GM12878 (cell line): ENCODE data around the gene FBXL17. TPM values are rescaled to one million over a fixed set of nuclear protein-coding genes. Genes with fewer than 3 reads are reported as not detected.

Experiments
- ATAC-seq: fragments of 200-7000 bp; cut with Tn5 transposase; 3 replicates; pipeline ENCODE4 v1.9.1; 2020; ENCODE audit warnings: mild to moderate bottlenecking, moderate library complexity
- BruUV-seq: library from RNA; stranded (reverse); fragments of 400-500 nt; replicated peaks from 2 replicates; lab custom pipeline; 2021; lab: Mats Ljungman, UMichigan
- CTCF ChIA-PET: fragments of 300-600 bp; sonication (Branson Sonifier 250); formaldehyde crosslinking; extraction: SDS; loops from one replicate; lab custom pipeline; 2021; ENCODE audit warnings: inconsistent platforms; lab: Yijun Ruan, JAX
- POLR2A ChIA-PET: fragments of 350-600 bp; formaldehyde crosslinking; extraction: SDS; loops from one replicate; lab custom pipeline; 2021; ENCODE audit warnings: inconsistent platforms; lab: Charles Lee
- RAD21 ChIA-PET: fragments of 300-600 bp; sonication (Branson Sonifier 250); formaldehyde crosslinking; loops from one replicate; lab custom pipeline; 2023; ENCODE audit warnings: antibody characterized with exemption; ENCODE audit not compliant: unreplicated experiment; lab: Charles Lee
- SMC1A ChIA-PET: fragments of 300-600 bp; sonication (Branson Sonifier 250); formaldehyde crosslinking; loops from one replicate; lab custom pipeline; 2023; ENCODE audit not compliant: unreplicated experiment, uncharacterized antibody; lab: Charles Lee
- DNase-seq: peaks from one replicate; pipeline ENCODE4 v3.0.0-alpha.2; 2011; ENCODE audit warnings: low read depth, low spot score
- FAIRE-seq: peaks from 3 replicates; lab custom pipeline; 2011; peaks lifted over from hg19 to GRCh38; lab: Jason Lieb, UNC
- H2AFZ ChIP-seq: 2 replicates; pipeline ENCODE4 v1.6.0; 2011; ENCODE audit warnings: low read depth, low read length, control low read depth; ENCODE audit not compliant: control insufficient read depth
- H3K27ac ChIP-seq: 2 replicates; pipeline ENCODE4 v1.5.1; 2011; ENCODE audit warnings: control low read depth; ENCODE audit not compliant: control insufficient read depth, insufficient read depth
- H3K27me3 ChIP-seq, 2 experiments: replicated peaks in 1 of 2; 2 replicates each; pipeline versions ENCODE4 v1.6.0 to v1.6.1; 2011; ENCODE audit warnings: low read length in 1 of 2; ENCODE audit not compliant: control insufficient read depth in 2 of 2, insufficient read depth in 2 of 2
- H3K36me3 ChIP-seq, 2 experiments: 2 replicates each; pipeline ENCODE4 v1.5.1; 2011; ENCODE audit warnings: low read length in 1 of 2; ENCODE audit not compliant: control insufficient read depth in 2 of 2, insufficient read depth in 2 of 2
- H3K4me1 ChIP-seq: 2 replicates; pipeline ENCODE4 v1.6.1; 2011; ENCODE audit warnings: mild to moderate bottlenecking, low read length, moderate library complexity, mixed read lengths; ENCODE audit not compliant: control insufficient read depth, insufficient read depth
- H3K4me2 ChIP-seq: 2 replicates; pipeline ENCODE4 v1.6.0; 2011; ENCODE audit warnings: control low read depth; ENCODE audit not compliant: control insufficient read depth, insufficient read depth
- H3K4me3 ChIP-seq: fragments of 200-600 bp; sonication (generic); 2 replicates; pipeline ENCODE4 v1.5.1; 2016
- H3K79me2 ChIP-seq: 2 replicates; pipeline ENCODE4 v1.6.0; 2011; ENCODE audit warnings: low read length; ENCODE audit not compliant: control insufficient read depth, insufficient read depth
- H3K9ac ChIP-seq: 2 replicates; pipeline ENCODE4 v1.8.0; 2011; ENCODE audit warnings: low read length, control low read depth, mixed read lengths; ENCODE audit not compliant: control insufficient read depth, insufficient read depth
- H3K9me3 ChIP-seq: replicated peaks from 3 replicates; pipeline ENCODE4 v1.5.1; 2011; ENCODE audit warnings: mild to moderate bottlenecking, low read length; ENCODE audit not compliant: control insufficient read depth, insufficient read depth
- H4K20me1 ChIP-seq: 2 replicates; pipeline ENCODE4 v1.6.0; 2011; ENCODE audit not compliant: control insufficient read depth, insufficient read depth
- HDAC6 ChIP-seq: fragments of 200-600 bp; sonication (generic); IDR thresholded peaks from one replicate; pipeline ENCODE4 v1.8.0; 2017; ENCODE audit warnings: antibody characterized with exemption; ENCODE audit not compliant: unreplicated experiment
- KDM1A ChIP-seq: fragments of 200-600 bp; sonication (generic); IDR thresholded peaks from 2 replicates; pipeline ENCODE4 v1.6.1; 2016; ENCODE audit warnings: borderline replicate concordance
- NBN ChIP-seq: fragments of 450-650 bp; IDR thresholded peaks from 2 replicates; pipeline ENCODE4 v1.6.1; 2016
- ZNF217 ChIP-seq: fragments of 450-650 bp; IDR thresholded peaks from 2 replicates; pipeline ENCODE4 v1.6.1; 2017; ENCODE audit warnings: antibody characterized with exemption, mild to moderate bottlenecking
- ZNF274 ChIP-seq: IDR thresholded peaks from one replicate; pipeline ENCODE4 v1.8.0; 2011; ENCODE audit not compliant: insufficient read length, insufficient read depth
- ZNF384 ChIP-seq: IDR thresholded peaks from 2 replicates; pipeline ENCODE4 v1.6.1; 2012; ENCODE audit warnings: low read depth, mild to moderate bottlenecking, low read length, improper control_type of control experiment, borderline replicate concordance
- WGBS: methylation state at CpG from one replicate; pipeline ENCODE4 v1.1.6; 2016; ENCODE audit warnings: low lambda C conversion rate; ENCODE audit not compliant: insufficient replicate concordance, insufficient coverage; ENCODE audit errors: missing lambda C conversion rate; 5-methylcytosine and 5-hydroxymethylcytosine counted together
- in situ Hi-C: fragments of 300-500 bp; cut with MboI; formaldehyde crosslinking; loops from 9 replicates; pipeline ENCODE4 v1.14.3; 2018; ENCODE audit warnings: mixed read lengths
- intact Hi-C: fragments of 100-400 bp; cut with micrococcal nuclease; formaldehyde crosslinking; loops from one replicate; pipeline ENCODE4 v1.14.2; 2022; ENCODE audit not compliant: unreplicated experiment
- polyA plus RNA-seq, 11 experiments: library from polyadenylated mRNA; depleted of rRNA in 4 of 11; unstranded in 6 of 11; stranded (reverse) in 5 of 11; fragments of >200 nt; fragmentation: Nextera tagmentation in 4 of 11; fragmentation: Illumina TruSeq in 1 of 11; extraction: Ambion mirVana in 4 of 11; extraction: Trizol in 1 of 11; gene quantifications; 1 replicate in 1 of 11; 2 replicates in 10 of 11; pipeline versions ENCODE4 v1.2.1 to v1.2.3, GENCODE V29; 2011 to 2016; ENCODE audit warnings: inconsistent platforms in 2 of 11, missing spikeins in 2 of 11, low read depth in 1 of 11
- total RNA-seq, 4 experiments: library from RNA; depleted of rRNA in 3 of 4; stranded (reverse); fragments of >200 nt in 3 of 4; fragmentation: Illumina TruSeq in 1 of 4; extraction: Trizol in 1 of 4; gene quantifications; 2 replicates each; pipeline versions ENCODE4 v1.2.1 to v1.2.3, GENCODE V29; 2013 to 2021
- TF ChIP-seq, protein P1 (sequence below): IDR thresholded peaks from 2 replicates; pipeline ENCODE4 v1.6.1; 2011; ENCODE audit warnings: borderline replicate concordance, low read depth, mild to moderate bottlenecking, moderate library complexity, mixed read lengths, low read length; ENCODE audit not compliant: insufficient read depth; ENCODE audit errors: extremely low read length
- TF ChIP-seq, protein P2 (sequence below): fragments of 450-650 bp; IDR thresholded peaks from 2 replicates; pipeline ENCODE4 v1.6.1; 2017; ENCODE audit warnings: mild to moderate bottlenecking, moderate library complexity

FBXL17 gene
- total and polyA plus RNA-seq, 10 of the 15 experiments (the other 5 are each of a cell fraction or from before 2014, with no cell fraction given): 0.88 to 9.0 (median 4.4) TPM

DNA sequence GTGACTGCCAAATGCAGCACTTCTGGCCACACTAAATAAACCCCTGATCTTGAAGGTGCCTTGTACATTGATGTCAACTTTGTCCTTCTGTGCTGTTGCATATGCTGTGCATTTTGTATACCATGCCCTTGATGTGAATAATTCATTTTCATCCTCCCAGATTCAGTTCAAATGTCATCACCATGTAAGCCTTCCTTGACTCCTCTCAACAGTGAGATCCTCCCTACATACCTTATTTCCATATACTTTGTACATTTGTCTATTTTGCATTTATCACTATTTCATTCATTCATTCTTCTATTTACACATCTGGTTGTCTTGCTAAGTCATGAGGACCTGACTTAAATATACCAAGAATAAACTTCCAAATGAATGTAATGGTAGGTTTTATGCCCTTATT lies 438.0 kb downstream of the FBXL17 start (continued):
- TF ChIP-seq, protein P1, sequence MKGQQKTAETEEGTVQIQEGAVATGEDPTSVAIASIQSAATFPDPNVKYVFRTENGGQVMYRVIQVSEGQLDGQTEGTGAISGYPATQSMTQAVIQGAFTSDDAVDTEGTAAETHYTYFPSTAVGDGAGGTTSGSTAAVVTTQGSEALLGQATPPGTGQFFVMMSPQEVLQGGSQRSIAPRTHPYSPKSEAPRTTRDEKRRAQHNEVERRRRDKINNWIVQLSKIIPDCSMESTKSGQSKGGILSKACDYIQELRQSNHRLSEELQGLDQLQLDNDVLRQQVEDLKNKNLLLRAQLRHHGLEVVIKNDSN: no peak

DNA sequence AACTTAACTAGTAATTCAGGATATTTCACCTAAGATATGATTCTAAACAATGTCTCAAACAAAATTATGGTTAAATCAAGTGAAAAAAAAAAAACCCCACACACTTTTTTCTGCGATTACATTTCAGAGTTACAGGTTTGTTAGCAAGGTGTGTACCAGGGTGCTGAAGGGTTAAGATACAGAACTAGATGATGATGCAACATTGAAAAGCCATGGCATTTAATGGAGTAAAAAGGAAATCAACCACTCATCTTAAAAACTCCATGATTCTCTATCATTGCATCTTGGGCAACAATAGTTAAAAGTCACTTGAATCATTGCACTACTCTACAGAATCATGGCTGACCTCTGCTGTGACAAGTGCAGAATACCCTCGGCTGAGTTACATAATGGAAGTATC lies 440.9 kb downstream of the FBXL17 start:
- Histone ChIP-seq H3K9ac (no peak overlapping the region), H2AFZ (no peak overlapping the region), H3K4me1 (no peaks in the 10 kb centered on the region), H4K20me1 (no peaks in the 10 kb centered on the region)
- FAIRE-seq (no peak), ATAC-seq (no peak), DNase-seq (no peak)
- POLR2A ChIA-PET: no interaction called here
- intact Hi-C loops: no loop called here
- WGBS: 76% methylated on average over 2 of the region's 2 CpGs
- CTCF ChIA-PET: interaction anchor here (1.0 kb wide), 1 partner anchor 130 kb away, joined by 3 read pairs; no protein-coding TSS in a partner anchor
- TF ChIP-seq, protein P2, sequence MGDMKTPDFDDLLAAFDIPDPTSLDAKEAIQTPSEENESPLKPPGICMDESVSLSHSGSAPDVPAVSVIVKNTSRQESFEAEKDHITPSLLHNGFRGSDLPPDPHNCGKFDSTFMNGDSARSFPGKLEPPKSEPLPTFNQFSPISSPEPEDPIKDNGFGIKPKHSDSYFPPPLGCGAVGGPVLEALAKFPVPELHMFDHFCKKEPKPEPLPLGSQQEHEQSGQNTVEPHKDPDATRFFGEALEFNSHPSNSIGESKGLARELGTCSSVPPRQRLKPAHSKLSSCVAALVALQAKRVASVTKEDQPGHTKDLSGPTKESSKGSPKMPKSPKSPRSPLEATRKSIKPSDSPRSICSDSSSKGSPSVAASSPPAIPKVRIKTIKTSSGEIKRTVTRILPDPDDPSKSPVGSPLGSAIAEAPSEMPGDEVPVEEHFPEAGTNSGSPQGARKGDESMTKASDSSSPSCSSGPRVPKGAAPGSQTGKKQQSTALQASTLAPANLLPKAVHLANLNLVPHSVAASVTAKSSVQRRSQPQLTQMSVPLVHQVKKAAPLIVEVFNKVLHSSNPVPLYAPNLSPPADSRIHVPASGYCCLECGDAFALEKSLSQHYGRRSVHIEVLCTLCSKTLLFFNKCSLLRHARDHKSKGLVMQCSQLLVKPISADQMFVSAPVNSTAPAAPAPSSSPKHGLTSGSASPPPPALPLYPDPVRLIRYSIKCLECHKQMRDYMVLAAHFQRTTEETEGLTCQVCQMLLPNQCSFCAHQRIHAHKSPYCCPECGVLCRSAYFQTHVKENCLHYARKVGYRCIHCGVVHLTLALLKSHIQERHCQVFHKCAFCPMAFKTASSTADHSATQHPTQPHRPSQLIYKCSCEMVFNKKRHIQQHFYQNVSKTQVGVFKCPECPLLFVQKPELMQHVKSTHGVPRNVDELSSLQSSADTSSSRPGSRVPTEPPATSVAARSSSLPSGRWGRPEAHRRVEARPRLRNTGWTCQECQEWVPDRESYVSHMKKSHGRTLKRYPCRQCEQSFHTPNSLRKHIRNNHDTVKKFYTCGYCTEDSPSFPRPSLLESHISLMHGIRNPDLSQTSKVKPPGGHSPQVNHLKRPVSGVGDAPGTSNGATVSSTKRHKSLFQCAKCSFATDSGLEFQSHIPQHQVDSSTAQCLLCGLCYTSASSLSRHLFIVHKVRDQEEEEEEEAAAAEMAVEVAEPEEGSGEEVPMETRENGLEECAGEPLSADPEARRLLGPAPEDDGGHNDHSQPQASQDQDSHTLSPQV: no peak
- TF ChIP-seq ZNF384 (no peak), HDAC6 (no peak), ZNF217 (no peak), KDM1A (no peak), NBN (no peak), ZNF274 (no peak)
- TF ChIP-seq, all 136 proteins: peak for 0
- ChIA-PET SMC1A (no interaction called here), RAD21 (no interaction called here)
- Histone ChIP-seq H3K36me3 (no peaks in the 10 kb centered on the region), H3K4me2 (no peak overlapping the region), H3K27ac (no peak overlapping the region), H3K9me3 (no peaks in the 10 kb centered on the region), H3K79me2 (no peaks in the 10 kb centered on the region), H3K4me3 (no peak overlapping the region), H3K27me3 (no peaks in the 10 kb centered on the region)
- BruUV-seq: no TSS peak
- in situ Hi-C loops: no loop called here
